GM18951 (cell line): ENCODE results near the gene FRMD3.

Source experiments
- POLR2A ChIP-seq: IDR thresholded peaks from 4 replicates; pipeline ENCODE4 v1.6.1; 2011; ENCODE audit warnings: mild to moderate bottlenecking; ENCODE audit not compliant: insufficient read length, insufficient read depth; ENCODE audit errors: extremely low read depth
- in situ Hi-C: fragments of 300-500 bp; cut with MboI; formaldehyde crosslinking; loops from one replicate; pipeline ENCODE4 v1.12.0; 2022; ENCODE audit warnings: low sequenced_read_pairs, mixed read lengths, inconsistent platforms; ENCODE audit not compliant: unreplicated experiment

FRMD3 gene

GRCh38 chr9:83238871-83239640 lies 299.1 kb downstream of the FRMD3 start:
- in situ Hi-C loops: no loop called here
- TF ChIP-seq POLR2A: no peak

GRCh38 chr9:83236029-83236696 lies 302.0 kb downstream of the FRMD3 start:
- TF ChIP-seq POLR2A: no peak
- in situ Hi-C loops: no loop called here

- in situ Hi-C loops: no loop called here
Measured at GRCh38 chr9:83235526-83235925, 302.7 kb downstream of the FRMD3 start.

GRCh38 chr9:83234541-83234940 lies 303.7 kb downstream of the FRMD3 start:
- no peak for TF ChIP-seq POLR2A
- in situ Hi-C loops: no loop called here

More at GRCh38 chr9:83235526-83235925, 302.7 kb downstream of the FRMD3 start:
- TF ChIP-seq POLR2A: no peak

GRCh38 chr9:83233647-83234046 lies 304.6 kb downstream of the FRMD3 start:
- in situ Hi-C loops: no loop called here
- TF ChIP-seq POLR2A: no peak

- in situ Hi-C loops: no loop called here
Measured at GRCh38 chr9:83231039-83231438, 307.2 kb downstream of the FRMD3 start.

GRCh38 chr9:83220730-83221129 lies 317.5 kb downstream of the FRMD3 start:
- TF ChIP-seq POLR2A: no peak
- in situ Hi-C loops: no loop called here

More at GRCh38 chr9:83231039-83231438, 307.2 kb downstream of the FRMD3 start:
- no peak for TF ChIP-seq POLR2A

- TF ChIP-seq POLR2A: no peak
- in situ Hi-C loops: no loop called here
Measured at GRCh38 chr9:83219924-83220438, 318.2 kb downstream of the FRMD3 start.

- in situ Hi-C loops: no loop called here
- TF ChIP-seq POLR2A: no peak
Measured at GRCh38 chr9:83219154-83219923, 318.9 kb downstream of the FRMD3 start.

GRCh38 chr9:83218411-83219090 lies 319.6 kb downstream of the FRMD3 start:
- in situ Hi-C loops: no loop called here
- no peak for TF ChIP-seq POLR2A

GRCh38 chr9:83209188-83209731 lies 328.9 kb downstream of the FRMD3 start:
- in situ Hi-C loops: no loop called here
- TF ChIP-seq POLR2A: no peak

- in situ Hi-C loops: no loop called here
- TF ChIP-seq POLR2A: no peak
Measured at GRCh38 chr9:83208065-83208850, 329.9 kb downstream of the FRMD3 start.
